Stromal cell of bone marrow (primary cell): Measurements from ENCODE around the gene NRG3.

Experiments used
- DNase-seq: peaks from one replicate; pipeline ENCODE4 v3.0.0-alpha.2; 2012; ENCODE audit warnings: low read depth

The NRG3 gene

GRCh38 chr10:82221056-82221455 is 346.1 kb downstream of the NRG3 start:
- no peak for DNase-seq

GRCh38 chr10:82221601-82222149 is 346.7 kb downstream of the NRG3 start:
- DNase-seq: no peak

- no peak for DNase-seq
Measured at GRCh38 chr10:82228701-82229100, 353.7 kb downstream of the NRG3 start.

DNA sequence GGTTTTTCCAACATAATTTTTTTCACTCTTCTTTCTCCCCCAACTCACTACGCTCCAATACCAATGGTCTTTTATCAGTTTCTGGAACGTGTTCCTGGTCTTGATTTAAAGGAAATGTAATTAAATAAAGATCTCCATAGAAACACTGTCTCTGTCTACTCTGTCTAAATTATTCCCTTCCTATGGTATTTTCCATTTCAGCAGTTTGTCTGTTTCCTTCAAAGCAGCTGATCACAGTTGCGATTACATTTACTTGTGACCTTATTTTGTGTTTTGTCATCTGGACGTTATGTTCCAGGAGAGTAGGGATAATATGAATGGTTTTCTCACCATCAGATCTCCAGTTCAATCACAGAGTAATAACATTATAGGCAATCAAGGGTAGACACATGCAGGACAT is 359.2 kb downstream of the NRG3 start:
- no peak for DNase-seq

DNA sequence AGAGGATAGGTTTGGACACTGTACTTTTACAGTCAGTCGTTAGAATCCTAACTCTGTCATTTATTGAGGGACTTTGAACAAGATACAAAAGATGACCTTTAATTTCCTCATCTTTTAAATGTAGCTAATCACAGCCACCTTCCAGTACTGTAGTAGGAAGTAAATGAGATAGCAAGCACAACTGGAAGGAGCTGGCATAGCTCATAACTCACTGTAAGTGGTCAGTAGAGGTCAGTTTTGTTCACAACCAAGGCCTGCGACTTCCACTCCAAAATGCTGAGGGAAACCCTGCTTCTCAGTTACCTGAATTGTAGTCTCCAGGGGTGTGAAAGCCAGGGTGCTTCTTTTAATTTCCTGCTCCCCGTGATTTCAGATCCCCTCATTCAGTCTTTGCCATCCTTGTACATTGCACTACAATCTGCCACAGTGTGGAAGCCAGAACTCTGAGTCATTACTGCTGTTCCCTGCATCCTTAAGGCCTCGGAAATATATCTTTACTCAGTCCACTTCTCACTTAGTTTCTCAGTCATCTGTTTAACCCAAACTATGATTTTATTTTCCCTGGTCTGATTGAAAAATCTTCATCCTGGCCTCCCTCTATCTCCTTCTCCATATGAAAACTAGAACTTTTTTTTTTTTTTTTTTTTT is 361.2 kb downstream of the NRG3 start:
- DNase-seq: no peak

- no peak for DNase-seq
Measured at GRCh38 chr10:82238291-82238690, 363.3 kb downstream of the NRG3 start.

DNA sequence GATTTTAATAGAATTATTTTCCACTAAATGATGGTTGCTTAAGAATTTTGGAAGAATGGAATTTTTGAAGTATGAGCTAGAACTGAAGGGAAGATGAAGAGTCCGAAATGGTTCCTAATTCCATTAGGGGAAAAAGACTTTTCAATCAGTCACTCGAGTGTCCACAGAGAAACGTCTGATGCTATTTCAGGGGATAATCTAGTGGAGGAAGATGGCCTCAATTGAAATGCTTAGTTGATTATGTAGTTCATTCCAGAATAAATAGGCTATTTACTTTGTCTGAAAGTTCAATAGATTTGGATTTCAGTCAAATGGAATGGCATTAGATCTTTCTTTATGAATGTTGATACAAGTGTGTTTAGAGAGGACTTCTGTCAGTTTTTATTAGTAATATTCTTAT is 365.4 kb downstream of the NRG3 start:
- no peak for DNase-seq

GRCh38 chr10:82242778-82243177 is 367.8 kb downstream of the NRG3 start:
- DNase-seq: no peak

- DNase-seq: no peak
Measured at GRCh38 chr10:82245157-82245556, 370.2 kb downstream of the NRG3 start.

DNA sequence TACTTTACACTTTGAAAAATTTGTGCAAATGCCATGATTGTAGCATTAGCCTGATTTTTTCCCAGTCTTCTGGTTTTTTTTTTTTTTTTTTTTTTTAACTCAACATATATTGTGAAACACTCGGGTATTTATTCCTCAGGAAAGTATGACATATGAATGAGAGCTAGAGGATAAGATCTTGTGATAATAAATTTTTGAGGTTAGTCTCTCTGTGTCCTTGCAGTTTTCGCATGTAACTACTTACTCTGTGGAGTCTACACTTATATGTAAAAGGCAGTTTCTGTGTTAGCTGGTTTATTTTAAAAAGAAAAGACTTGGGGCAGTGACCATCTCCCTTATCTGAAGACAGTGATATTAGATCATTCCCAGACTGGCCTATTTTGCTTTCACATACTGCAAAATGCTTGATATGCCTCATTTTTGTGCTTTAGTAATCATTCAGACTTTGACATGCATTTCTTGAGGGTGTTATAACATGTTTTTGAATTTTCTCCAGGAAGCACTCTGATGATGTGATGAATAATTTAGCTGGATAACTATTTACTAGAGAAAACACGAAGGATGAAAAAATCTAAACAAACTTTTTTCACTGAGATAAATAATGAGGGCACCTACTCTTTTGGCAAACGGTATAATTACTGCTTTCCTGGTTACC is 371.0 kb downstream of the NRG3 start:
- no peak for DNase-seq

DNA sequence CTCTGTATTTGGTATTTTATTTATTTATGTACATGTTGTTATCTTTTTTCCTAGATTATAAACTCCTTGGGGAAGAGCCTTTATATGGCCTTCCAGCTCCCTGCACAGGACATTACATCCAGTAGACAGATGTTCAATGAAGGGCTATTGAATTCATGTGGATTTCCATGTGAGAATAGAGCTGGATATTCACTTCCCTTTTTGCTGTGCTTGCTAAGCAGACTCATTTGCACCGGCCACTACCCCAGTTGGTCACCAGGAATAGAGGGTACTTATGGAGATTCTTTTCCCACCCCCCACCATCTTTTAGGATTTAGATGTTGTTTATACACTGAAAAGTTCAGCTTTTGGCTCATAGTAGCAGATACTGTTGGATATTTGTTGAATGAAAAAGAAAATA is 374.1 kb downstream of the NRG3 start:
- no peak for DNase-seq

DNA sequence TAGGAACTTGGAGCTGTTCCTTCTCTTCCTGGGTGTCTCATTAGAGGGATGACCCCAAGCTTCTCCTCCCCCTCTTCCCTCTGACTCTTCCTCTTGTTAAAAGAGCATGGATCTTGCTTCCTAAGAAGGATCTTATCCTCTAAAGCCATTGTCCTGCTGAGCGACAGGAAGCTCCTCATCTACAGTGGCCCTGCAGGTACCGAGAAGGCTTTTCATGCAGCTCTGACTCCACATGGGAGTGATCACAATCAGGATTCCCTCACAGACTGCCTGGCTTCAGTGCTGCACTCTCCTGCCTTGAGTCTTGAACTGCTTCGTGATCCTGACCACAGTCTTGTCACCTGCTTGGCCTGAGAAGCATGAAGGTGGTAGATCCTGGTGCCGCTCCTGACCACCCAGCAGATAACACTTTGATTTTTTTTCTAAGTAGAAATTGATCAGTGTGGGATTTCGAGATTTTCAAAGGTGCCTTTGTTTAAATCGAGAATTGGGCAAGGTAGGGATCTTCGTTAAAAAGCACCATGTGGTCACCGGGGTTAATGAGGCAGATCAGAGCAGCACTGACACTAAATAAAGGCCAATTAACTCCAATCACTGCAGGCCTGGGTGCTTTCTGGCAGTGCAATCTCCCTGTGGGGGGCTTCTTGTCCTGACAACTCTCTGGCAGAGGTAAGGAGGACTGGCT is 376.4 kb downstream of the NRG3 start:
- no peak for DNase-seq

DNA sequence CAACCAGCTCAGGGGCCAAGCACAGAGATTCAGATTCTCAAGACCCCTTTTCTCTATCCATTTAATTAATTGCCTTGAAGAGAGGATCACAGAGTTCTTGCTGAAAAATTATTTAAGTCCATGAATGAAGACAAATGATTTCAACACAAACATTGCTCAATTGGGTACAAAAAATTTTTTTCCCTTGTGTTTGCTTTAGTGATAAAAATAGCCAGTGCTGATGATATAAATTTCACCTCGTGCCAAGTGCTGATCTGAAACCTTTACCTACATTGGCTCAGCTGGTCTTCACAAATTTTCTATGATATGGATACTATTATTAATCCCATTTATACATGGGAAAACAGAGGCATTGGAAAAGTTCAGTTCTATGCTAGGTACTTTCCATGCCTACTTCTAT is 377.1 kb downstream of the NRG3 start:
- DNase-seq: no peak

- DNase-seq: no peak
Measured at GRCh38 chr10:82254237-82254636, 379.2 kb downstream of the NRG3 start.

DNA sequence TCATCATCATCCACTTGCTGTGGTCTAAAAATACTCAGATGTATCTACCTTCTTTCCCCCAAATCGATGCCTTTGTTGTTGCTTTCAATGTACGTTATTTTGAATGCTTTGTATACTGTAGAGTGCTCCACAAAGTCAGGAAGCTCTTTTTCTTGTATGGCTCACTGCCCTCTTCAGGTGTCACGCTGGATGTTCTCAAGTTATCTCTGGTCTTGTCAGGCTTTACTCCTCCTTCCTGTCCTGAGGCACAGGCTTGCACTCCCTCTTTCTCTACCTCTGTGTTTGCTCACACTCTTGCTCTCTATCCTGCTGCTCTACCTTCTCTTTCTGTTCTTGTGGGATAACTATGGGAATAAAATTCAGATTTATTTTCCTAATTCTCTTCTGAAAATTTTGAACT is 381.3 kb downstream of the NRG3 start:
- DNase-seq: no peak

DNA sequence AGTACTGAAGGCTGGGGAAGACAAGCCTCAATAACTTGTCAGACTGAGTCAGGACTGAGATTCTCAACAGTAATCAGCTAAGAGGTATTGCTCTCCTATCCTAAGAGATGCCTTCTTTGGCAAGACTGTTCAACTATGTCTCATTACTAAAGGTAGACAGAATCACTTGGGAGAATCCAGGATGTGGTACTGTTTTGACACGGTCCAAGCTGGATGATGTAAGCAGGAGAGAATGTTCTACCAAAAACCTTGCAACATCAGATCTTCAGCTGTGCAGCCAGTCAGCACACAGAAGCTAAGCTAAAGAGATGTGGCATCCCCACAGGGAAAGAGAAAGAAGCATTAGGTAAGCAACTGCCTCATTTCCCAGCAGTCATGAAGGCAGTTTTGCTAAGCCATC is 391.4 kb downstream of the NRG3 start:
- DNase-seq: no peak

DNA sequence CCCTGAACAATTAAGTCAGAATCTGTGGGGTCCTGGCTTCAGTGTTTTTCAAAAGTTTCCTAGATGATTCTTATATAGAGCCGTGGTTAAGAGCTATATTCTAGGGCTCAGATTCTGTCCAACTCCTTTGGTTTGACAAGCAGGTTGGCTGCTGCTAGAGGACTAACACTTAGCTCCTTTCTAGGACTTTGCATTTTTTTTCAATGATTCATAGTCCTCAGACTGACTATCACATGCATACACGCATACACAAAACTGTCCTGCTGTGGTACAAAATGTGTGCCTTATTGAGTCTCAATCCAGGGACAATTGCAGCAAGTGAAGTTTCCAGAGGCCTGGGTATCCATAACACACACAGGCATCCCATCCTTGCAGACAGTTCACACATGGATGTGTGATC is 392.0 kb downstream of the NRG3 start:
- DNase-seq: no peak

GRCh38 chr10:82267465-82267864 is 392.5 kb downstream of the NRG3 start:
- DNase-seq: no peak

DNA sequence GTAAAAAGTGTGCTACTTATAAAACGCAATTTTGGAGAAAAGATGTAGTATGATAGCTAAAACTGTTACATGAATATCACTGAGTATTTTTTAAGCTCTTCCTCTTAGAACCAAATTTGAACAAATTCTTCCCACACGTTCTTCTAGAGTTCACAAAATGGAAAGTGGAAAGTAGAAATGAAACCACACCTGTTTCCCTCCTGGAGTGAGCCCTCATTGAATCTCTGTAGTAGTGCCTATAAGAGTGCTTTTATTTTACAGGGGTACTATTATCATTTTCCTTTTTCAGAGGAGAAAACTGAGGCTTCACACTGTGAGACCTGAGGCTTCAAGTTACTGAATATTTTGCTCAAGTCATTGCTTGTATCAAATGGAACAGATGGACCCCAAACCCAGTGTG is 393.0 kb downstream of the NRG3 start:
- DNase-seq: no peak

DNA sequence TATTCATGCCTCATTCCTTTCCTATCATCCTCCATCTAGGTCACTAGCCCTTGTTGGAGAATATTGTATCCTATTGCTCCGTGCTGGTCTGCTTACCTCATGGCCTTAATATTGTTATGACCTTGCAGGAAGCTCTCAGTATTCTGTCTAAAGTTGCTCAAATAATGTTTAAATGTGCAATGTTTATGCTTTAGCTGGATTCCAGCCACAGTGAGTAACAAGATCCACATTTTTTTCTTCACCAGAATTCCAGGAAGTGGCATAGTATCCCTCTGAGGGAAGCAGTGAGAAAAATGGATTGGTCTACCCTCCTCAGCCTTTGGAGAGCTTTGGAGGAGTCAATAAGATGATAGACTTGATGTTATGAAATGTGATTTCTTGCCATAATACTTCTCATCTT is 402.6 kb downstream of the NRG3 start:
- no peak for DNase-seq

DNA sequence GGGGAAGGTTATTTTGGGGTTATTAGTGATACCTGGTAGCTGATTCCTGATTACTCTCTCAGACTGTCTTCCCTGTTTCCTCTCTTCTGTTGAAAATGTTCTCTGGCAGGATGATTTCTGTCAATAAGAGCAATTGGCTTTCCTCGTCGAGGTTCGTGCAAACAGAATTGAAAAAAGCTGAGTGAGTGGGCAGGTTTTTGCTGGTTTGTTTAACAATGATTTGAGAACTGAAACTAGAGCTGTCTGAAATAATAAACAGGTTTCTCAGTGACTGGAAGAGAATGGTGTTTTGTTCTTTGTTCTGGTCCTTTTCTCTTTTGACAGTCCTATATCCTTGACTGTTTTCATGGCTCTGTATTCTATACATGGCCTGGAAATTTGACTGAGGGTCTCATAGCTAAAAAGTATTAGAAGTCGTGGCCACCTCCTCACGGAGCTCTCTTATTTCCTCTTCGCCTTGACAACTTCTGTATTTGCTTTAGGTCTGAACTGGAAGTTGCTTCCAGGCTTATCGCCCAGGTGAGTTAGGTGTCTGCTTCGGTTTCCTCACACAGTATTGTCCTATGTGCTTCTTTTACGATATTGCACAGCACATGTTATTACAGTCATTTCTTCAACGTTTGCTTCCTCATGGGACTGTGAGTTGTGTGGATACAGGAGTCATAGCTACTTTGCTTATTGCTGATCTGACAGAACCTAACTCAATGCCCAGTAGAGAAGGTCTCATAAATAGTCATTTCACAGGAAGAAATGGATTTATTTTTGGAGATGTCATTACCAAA is 403.6 kb downstream of the NRG3 start:
- DNase-seq: no peak

GRCh38 chr10:82282782-82283456 is 407.9 kb downstream of the NRG3 start:
- DNase-seq: no peak
